ENCODE measurements around the gene COL18A1. TPM values are rescaled to one million over a fixed set of nuclear protein-coding genes. Genes with fewer than 3 reads are reported as not detected.
A peak's percentile ranks its signal among the peaks of the same experiment; 100 is the strongest.

Gene COL18A1
- total RNA-seq, 1 experiment from 2014 or later: 676 TPM

DNA sequence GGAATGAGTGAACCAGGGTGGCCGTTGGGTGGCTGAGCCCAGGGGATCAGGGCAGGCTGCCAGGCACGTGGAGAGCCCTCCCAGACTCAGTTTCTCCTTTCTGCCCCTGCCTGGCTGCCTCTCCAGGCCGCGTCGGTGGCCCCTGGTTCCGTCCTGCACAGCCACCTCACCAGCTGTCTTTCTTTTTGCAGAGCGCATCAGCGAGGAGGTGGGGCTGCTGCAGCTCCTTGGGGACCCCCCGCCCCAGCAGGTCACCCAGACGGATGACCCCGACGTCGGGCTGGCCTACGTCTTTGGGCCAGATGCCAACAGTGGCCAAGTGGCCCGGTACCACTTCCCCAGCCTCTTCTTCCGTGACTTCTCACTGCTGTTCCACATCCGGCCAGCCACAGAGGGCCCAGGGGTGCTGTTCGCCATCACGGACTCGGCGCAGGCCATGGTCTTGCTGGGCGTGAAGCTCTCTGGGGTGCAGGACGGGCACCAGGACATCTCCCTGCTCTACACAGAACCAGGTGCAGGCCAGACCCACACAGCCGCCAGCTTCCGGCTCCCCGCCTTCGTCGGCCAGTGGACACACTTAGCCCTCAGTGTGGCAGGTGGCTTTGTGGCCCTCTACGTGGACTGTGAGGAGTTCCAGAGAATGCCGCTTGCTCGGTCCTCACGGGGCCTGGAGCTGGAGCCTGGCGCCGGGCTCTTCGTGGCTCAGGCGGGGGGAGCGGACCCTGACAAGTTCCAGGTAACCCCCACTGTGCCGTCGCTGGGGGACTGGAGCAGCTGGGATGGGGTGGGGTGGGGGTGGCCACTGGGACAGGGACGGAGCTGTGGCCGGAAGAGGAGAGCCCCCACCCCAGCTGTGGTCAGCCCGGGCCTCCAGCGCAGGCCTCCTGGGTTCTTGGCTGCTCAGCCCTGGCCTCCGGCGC, 63.3 kb downstream of the COL18A1 start:
- Histone ChIP-seq H3K4me3 (ENCODE audit: low read depth in 2 of 2, low read length in 2 of 2) (no peak overlapping the region), H3K27me3 (ENCODE audit: control insufficient read depth, insufficient read depth, low read length) (no peaks in the 10 kb centered on the region), H3K4me1 (ENCODE audit: control insufficient read depth, insufficient read depth, low read length) (peaks cover 81% of the 10 kb centered on the region), H3K27ac (ENCODE audit: low read length) (peak overlapping the region; percentile 90), H3K9me3 (ENCODE audit: control insufficient read depth, insufficient read depth, low read depth, low read length) (no peaks in the 10 kb centered on the region), H3K36me3 (ENCODE audit: control insufficient read depth, insufficient read depth, low read length) (no peaks in the 10 kb centered on the region; the same call in 1 of the 2 replicates)
- intact Hi-C loops (cut with micrococcal nuclease; ENCODE audit: unreplicated experiment) (loop anchor here (10.0 kb wide), 1 partner anchor 54 kb away; no protein-coding TSS in a partner anchor), in situ Hi-C loops (cut with HindIII; ENCODE audit: low pct_unique_long_range_greater_than_20kb, low sequenced_read_pairs) (no loop called here)
- TF ChIP-seq, protein P1, sequence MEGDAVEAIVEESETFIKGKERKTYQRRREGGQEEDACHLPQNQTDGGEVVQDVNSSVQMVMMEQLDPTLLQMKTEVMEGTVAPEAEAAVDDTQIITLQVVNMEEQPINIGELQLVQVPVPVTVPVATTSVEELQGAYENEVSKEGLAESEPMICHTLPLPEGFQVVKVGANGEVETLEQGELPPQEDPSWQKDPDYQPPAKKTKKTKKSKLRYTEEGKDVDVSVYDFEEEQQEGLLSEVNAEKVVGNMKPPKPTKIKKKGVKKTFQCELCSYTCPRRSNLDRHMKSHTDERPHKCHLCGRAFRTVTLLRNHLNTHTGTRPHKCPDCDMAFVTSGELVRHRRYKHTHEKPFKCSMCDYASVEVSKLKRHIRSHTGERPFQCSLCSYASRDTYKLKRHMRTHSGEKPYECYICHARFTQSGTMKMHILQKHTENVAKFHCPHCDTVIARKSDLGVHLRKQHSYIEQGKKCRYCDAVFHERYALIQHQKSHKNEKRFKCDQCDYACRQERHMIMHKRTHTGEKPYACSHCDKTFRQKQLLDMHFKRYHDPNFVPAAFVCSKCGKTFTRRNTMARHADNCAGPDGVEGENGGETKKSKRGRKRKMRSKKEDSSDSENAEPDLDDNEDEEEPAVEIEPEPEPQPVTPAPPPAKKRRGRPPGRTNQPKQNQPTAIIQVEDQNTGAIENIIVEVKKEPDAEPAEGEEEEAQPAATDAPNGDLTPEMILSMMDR (IDR thresholded peaks at IDR 0.05): no peak
- no peak for TF ChIP-seq POLR2AphosphoS5 (IDR thresholded peaks at IDR 0.05; ENCODE audit: low read depth, low read length)
- TF ChIP-seq TCF7L2 (IDR thresholded peaks at IDR 0.05; ENCODE audit: low read depth, low read length): no peak
- no peak for TF ChIP-seq REST (IDR thresholded peaks at IDR 0.05; ENCODE audit: insufficient read depth in 1 of 2, low read depth in 2 of 2, low read length in 1 of 2)
- TF ChIP-seq SIN3A (IDR thresholded peaks at IDR 0.05; ENCODE audit: borderline replicate concordance, insufficient read depth, low read depth, low read length): no peak
- DNase-seq (ENCODE audit: low read depth, low spot score) (no peak), ATAC-seq (no peak)
- ChIA-PET POLR2A (no interaction called here), CTCF (no interaction called here)
- no TSS peak for BruUV-seq (replicated peaks)

DNA sequence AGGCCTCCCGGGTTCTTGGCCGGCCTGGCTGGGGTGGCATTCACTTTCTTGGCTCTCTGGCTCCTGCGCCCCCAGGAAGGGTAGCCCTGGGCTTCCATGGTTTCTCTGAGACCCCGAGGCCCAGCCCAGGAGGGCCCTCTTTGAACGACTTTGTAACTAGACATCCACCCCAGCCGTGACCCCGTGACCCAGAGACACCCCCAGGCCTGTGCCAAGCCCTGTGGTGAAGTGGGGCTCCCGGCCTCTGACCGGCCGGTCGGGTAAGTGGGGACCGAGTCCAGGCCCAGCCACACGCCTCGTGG, 64.0 kb downstream of the COL18A1 start:
- Histone ChIP-seq H3K36me3 (ENCODE audit: control insufficient read depth, insufficient read depth, low read length) (no peaks in the 10 kb centered on the region; the same call in 1 of the 2 replicates), H3K27ac (ENCODE audit: low read length) (peak overlapping the region; percentile 90), H3K9me3 (ENCODE audit: control insufficient read depth, insufficient read depth, low read depth, low read length) (no peaks in the 10 kb centered on the region), H3K4me1 (ENCODE audit: control insufficient read depth, insufficient read depth, low read length) (peaks cover 77% of the 10 kb centered on the region), H3K27me3 (ENCODE audit: control insufficient read depth, insufficient read depth, low read length) (no peaks in the 10 kb centered on the region), H3K4me3 (ENCODE audit: low read depth in 2 of 2, low read length in 2 of 2) (no peak overlapping the region)
- ChIA-PET POLR2A (no interaction called here), CTCF (no interaction called here)
- no peak for TF ChIP-seq POLR2AphosphoS5 (IDR thresholded peaks at IDR 0.05; ENCODE audit: low read depth, low read length)
- no peak for TF ChIP-seq SIN3A (IDR thresholded peaks at IDR 0.05; ENCODE audit: borderline replicate concordance, insufficient read depth, low read depth, low read length)
- no peak for TF ChIP-seq REST (IDR thresholded peaks at IDR 0.05; ENCODE audit: insufficient read depth in 1 of 2, low read depth in 2 of 2, low read length in 1 of 2)
- TF ChIP-seq, protein P1 (IDR thresholded peaks at IDR 0.05): no peak
- TF ChIP-seq TCF7L2 (IDR thresholded peaks at IDR 0.05; ENCODE audit: low read depth, low read length): no peak
- BruUV-seq (replicated peaks): no TSS peak
- DNase-seq (ENCODE audit: low read depth, low spot score): no peak
- in situ Hi-C loops (cut with HindIII; ENCODE audit: low pct_unique_long_range_greater_than_20kb, low sequenced_read_pairs) (no loop called here), intact Hi-C loops (cut with micrococcal nuclease; ENCODE audit: unreplicated experiment) (loop anchor here (10.0 kb wide), 1 partner anchor 54 kb away; no protein-coding TSS in a partner anchor)
- no peak for ATAC-seq

All from Panc1 (cell line).